GM10248 (cell line): ENCODE measurements around the gene HOXA6.

ENCODE experiments used
- CTCF ChIA-PET: fragments of 300-600 bp; sonication (Branson Sonifier 250); formaldehyde crosslinking; extraction: SDS; loops from one replicate; lab custom pipeline; 2021; ENCODE audit warnings: antibody characterized with exemption; lab: Yijun Ruan, JAX
- POLR2A ChIA-PET: fragments of 350-650 bp; sonication (Branson Sonifier 250); formaldehyde crosslinking; extraction: SDS; loops from one replicate; lab custom pipeline; 2020; ENCODE audit warnings: antibody characterized with exemption; lab: Yijun Ruan, JAX
- DNase-seq: peaks from one replicate; pipeline ENCODE4 v3.0.0; 2012; ENCODE audit errors: extremely low spot score
- CTCF ChIP-seq: IDR thresholded peaks from 2 replicates; pipeline ENCODE4 v1.5.1; 2012; ENCODE audit warnings: mild to moderate bottlenecking, low read depth; ENCODE audit errors: extremely low read depth, missing control alignments, control extremely low read depth

HOXA6 gene

GRCh38 chr7:27154901-27155815 is 7.6 kb upstream of the HOXA6 start:
- POLR2A ChIA-PET, result no interaction called here
- CTCF ChIA-PET, result no interaction called here
- no peak for TF ChIP-seq CTCF
- DNase-seq, result no peak

- ChIA-PET CTCF (interaction anchor here (1.0 kb wide), 1 partner anchor 11 kb away, joined by 4 read pairs; the partner anchor contains the start of gene HOXA5), POLR2A (no interaction called here)
- DNase-seq, result no peak
- no peak for TF ChIP-seq CTCF
Measured at GRCh38 chr7:27154369-27154768, 6.8 kb upstream of the HOXA6 start.

GRCh38 chr7:27153526-27153925 is 6.0 kb upstream of the HOXA6 start:
- DNase-seq, result no peak
- ChIA-PET POLR2A (no interaction called here), CTCF (interaction anchor here (1.0 to 5.8 kb wide), 2 partner anchors 8 to 11 kb away, joined by 4 to 59 read pairs; partner anchors contain the start of gene HOXA5)
- no peak for TF ChIP-seq CTCF

GRCh38 chr7:27152816-27153442 is 5.4 kb upstream of the HOXA6 start:
- POLR2A ChIA-PET, result no interaction called here
- CTCF ChIA-PET, result interaction anchor here (0.8 to 5.8 kb wide), 3 partner anchors 9 to 495 kb away, joined by 3 to 59 read pairs (median 3); no protein-coding TSS in a partner anchor
- TF ChIP-seq CTCF, result no peak
- DNase-seq, result no peak

GRCh38 chr7:27151931-27152815 is 4.6 kb upstream of the HOXA6 start, which contains the start of gene HOXA3:
Gene HOXA3, minus strand, starts transcription at chr7:27152583. Its CDS starts 41,943 bp downstream, at chr7:27110640.
- ChIA-PET CTCF (interaction anchor here (0.8 to 5.8 kb wide), 3 partner anchors 10 to 494 kb away, joined by 3 to 59 read pairs (median 3); no protein-coding TSS in a partner anchor), POLR2A (no interaction called here)
- DNase-seq, result no peak

More at GRCh38 chr7:27151931-27152815, 4.6 kb upstream of the HOXA6 start, which contains the start of gene HOXA3:
- no peak for TF ChIP-seq CTCF
